ENCODE measurements around the gene RBFOX2.

GRCh38 chr22:35754761-35755160, 273.9 kb downstream of the RBFOX2 start:
- TF ChIP-seq RAD21 (IDR thresholded peaks at IDR 0.05; ENCODE audit: low read length) (no peak), CTCF (IDR thresholded peaks at IDR 0.05) (no peak), PBX3 (IDR thresholded peaks at IDR 0.05) (no peak), SIN3A (IDR thresholded peaks at IDR 0.05; ENCODE audit: borderline replicate concordance, low read depth, low read length) (no peak), JUND (IDR thresholded peaks at IDR 0.05) (no peak), POLR2AphosphoS5 (IDR thresholded peaks at IDR 0.05; ENCODE audit: low read depth, low read length) (no peak), FOXJ3 (CRISPR knock-in tag; IDR thresholded peaks at IDR 0.05) (no peak), CHD2 (IDR thresholded peaks at IDR 0.05; ENCODE audit: low read length, partially characterized antibody) (no peak), RFX5 (IDR thresholded peaks at IDR 0.05; ENCODE audit: low read length) (no peak), YY1 (IDR thresholded peaks at IDR 0.05; ENCODE audit: low read depth) (no peak)
